ENCODE results near the gene SIRT2. TPM values are rescaled to one million over a fixed set of nuclear protein-coding genes. Genes with fewer than 3 reads are reported as not detected.
"Not testable (repeated sequence)": the region's sequence is repeated elsewhere in the genome, so short reads cannot be mapped to it uniquely, and the experiment has no call there.

SIRT2 gene
- total RNA-seq, 3 donors from 2014 or later, result 61.8 to 92.3 (median 88.2) TPM

DNA sequence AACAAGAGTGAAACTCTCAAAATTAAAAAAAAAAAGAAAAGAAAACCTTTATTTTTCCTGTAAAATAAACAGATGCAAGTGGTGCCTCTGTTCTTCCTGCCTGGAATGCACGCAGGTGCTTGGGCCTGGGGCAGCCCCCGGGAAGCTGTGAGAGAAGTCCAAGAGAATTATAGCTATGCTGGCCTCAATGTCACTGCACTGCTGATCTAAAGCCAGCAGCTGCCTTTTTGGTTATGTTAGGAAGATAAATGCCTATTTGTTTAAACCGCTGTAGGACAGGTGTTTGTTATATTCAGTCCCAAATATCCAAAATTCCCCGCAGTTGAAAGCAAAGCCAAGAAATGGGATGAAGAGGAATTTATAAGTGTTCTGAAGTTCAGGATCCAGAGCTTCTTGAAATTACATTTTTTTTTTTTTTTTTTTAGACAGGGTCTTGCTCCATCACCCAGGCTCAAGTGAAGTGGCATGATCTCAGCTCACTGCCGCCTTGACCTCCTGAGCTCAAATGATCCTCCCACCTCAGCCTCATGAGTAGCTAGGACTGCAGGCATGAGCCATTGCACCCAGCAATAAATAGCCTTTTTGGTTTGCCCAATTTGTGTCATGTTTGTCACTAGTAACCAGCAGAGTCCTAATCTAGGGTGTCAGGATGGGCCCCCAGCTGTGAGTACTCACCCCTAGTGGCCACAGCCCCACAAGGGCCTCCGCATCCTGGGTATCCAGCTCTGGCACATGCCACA is 23.6 kb downstream of the SIRT2 start:
- no peak for DNase-seq (ENCODE audit: low spot score in 2 of 2)
- Histone ChIP-seq H3K4me3 (no peak overlapping the region), H3K27me3 (no peaks in the 10 kb centered on the region), H3K9me3 (no peaks in the 10 kb centered on the region), H3K4me1 (no peaks in the 10 kb centered on the region), H3K27ac (no peak overlapping the region), H3K36me3 (no peaks in the 10 kb centered on the region)
- TF ChIP-seq CTCF (IDR thresholded peaks at IDR 0.05), result no peak
- TF ChIP-seq POLR2A (IDR thresholded peaks at IDR 0.05), result no peak
- TF ChIP-seq POLR2AphosphoS5 (IDR thresholded peaks at IDR 0.05), result no peak
- intact Hi-C loops (cut with DNase I; ENCODE audit: low total_unique reads), result no loop called here

GRCh38 chr19:38873400-38873799 is 26.0 kb downstream of the SIRT2 start:
- DNase-seq (ENCODE audit: low spot score in 2 of 2), result peak in 1 of 2 donors; percentile 57
- H3K27me3 ChIP-seq; H3K9me3 ChIP-seq; H3K4me3 ChIP-seq; H3K36me3 ChIP-seq; H3K4me1 ChIP-seq; intact Hi-C loops (cut with DNase I; ENCODE audit: low total_unique reads): not testable (repeated sequence)
- H3K27ac ChIP-seq, result peak overlapping the region; percentile 36 to 38

DNA sequence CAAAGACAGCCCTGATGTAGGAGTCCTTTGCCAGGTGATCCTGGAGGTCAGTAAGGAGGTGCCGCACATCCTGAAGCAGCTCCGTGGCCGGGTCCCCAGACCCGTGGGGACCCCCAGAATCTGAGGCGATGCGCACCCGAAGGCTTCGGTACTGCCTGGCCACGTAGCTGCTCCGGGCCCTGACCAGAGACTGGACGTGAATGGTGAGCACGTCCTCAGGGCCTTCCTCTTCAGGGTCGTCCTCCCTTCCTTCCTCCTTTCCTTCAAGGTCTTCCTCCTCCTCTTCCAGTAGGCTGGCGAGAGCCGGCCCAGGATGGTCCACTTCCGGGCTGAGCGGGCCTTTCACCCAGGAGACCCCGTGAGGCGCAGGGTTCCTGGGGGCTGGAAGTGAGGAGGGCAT is 28.8 kb downstream of the SIRT2 start:
- no peak for DNase-seq (ENCODE audit: low spot score in 2 of 2)
- Histone ChIP-seq H3K27ac (peak overlapping the region in 1 of 2 donors; percentile 69), H3K27me3 (no peaks in the 10 kb centered on the region), H3K9me3 (no peaks in the 10 kb centered on the region), H3K36me3 (no peaks in the 10 kb centered on the region), H3K4me3 (peak overlapping the region in 2 of 3 donors; percentile 62), H3K4me1 (no peaks in the 10 kb centered on the region)
- TF ChIP-seq POLR2A (IDR thresholded peaks at IDR 0.05) (no peak), CTCF (IDR thresholded peaks at IDR 0.05) (no peak), POLR2AphosphoS5 (IDR thresholded peaks at IDR 0.05) (no peak)
- intact Hi-C loops (cut with DNase I; ENCODE audit: low total_unique reads), result no loop called here

DNA sequence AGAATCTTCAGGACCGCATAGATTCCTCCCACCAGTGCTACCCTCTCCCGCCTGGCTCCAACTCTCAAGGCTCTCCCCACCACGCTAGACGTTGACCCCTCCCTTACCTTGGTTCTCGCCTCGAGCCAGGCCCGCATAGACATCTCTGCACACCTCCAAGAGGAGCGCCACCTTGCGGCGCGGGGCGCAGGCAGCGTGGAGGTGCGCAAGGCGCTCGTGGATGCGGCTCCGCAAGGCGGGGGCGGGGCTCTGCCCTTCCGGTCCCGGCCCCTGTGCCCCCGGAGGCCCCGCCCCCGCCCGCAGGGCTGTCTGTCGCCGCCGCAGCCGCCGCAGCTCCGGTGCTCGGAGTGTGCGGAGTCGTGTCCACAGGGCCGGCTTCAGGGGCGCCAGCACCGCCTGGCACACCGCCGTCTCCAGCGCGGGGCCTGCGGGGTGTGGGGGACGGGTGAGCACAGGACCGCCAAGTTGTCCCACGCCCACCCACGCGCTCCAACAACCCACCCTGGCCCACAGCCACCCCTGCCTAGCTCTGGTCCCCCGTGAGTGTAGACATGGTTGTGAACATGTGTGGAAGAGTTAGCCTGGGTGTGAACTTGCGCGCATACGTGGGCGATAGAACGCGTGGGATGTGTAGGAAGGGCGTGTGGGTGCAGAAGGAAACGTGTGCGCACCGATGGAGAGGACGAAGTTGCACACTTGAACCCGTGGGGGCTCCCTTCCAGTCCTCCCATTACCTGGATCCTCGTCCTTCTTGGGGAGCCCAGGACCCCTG is 29.4 kb downstream of the SIRT2 start:
- H3K4me3 ChIP-seq, result peak overlapping the region; percentile 37 to 62 (median 62)
- peak overlapping the region; percentile 10 to 69 for H3K27ac ChIP-seq
- H3K9me3 ChIP-seq, result no peaks in the 10 kb centered on the region
- H3K36me3 ChIP-seq, result no peaks in the 10 kb centered on the region
- peak; percentile 73 to 84 for DNase-seq (ENCODE audit: low spot score in 2 of 2)
- H3K27me3 ChIP-seq, result no peaks in the 10 kb centered on the region
- TF ChIP-seq CTCF (IDR thresholded peaks at IDR 0.05), result peak; percentile 13 to 80 (median 75)
- peak; percentile 53 to 67 (median 57) for TF ChIP-seq POLR2AphosphoS5 (IDR thresholded peaks at IDR 0.05)
- no peak for TF ChIP-seq POLR2A (IDR thresholded peaks at IDR 0.05)
- H3K4me1 ChIP-seq, result no peaks in the 10 kb centered on the region
- intact Hi-C loops (cut with DNase I; ENCODE audit: low total_unique reads), result no loop called here

DNA sequence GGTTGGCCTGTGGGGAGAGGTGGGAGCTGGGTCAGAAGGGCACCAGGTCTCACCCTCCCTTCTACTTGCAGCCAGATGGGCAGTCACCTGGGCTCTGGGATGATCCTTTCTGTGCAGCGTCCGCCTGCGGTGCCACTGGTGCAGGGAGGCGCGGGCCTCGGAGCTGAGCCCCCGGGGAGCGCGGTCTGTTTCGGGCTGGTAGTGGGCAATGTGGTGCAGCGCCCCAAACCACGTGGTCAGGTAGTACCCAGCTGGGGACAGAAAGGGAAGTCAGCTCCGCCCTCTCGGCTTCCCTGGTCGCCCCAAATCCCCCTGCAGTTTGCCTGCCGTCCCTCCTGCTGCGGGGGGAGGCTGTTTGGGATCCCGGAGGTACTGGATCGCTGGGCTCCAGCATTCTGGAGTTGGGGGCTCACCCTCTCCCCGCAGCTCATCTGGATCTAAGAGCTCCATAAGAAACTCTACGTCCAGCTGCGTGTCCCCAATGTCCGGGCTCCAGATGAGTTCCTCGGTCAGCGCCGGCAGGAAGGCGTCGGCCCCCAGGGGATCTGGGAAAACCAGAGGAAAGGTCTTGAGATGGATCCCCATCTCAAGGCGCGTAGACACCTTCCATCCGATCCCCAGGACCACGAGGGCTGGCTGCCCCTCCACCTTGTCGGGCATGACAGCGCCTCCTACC is 30.1 kb downstream of the SIRT2 start:
- Histone ChIP-seq H3K36me3 (no peaks in the 10 kb centered on the region), H3K9me3 (no peaks in the 10 kb centered on the region), H3K4me1 (no peaks in the 10 kb centered on the region), H3K27ac (peak overlapping the region; percentile 10 to 69), H3K27me3 (no peaks in the 10 kb centered on the region), H3K4me3 (peak overlapping the region; percentile 37 to 62 (median 62))
- TF ChIP-seq POLR2A (IDR thresholded peaks at IDR 0.05) (no peak), CTCF (IDR thresholded peaks at IDR 0.05) (no peak), POLR2AphosphoS5 (IDR thresholded peaks at IDR 0.05) (no peak)
- no peak for DNase-seq (ENCODE audit: low spot score in 2 of 2)
- intact Hi-C loops (cut with DNase I; ENCODE audit: low total_unique reads), result no loop called here

All from breast epithelium (tissue), 4 donors.